ENCODE data around the gene ASPSCR1. TPM values are rescaled to one million over a fixed set of nuclear protein-coding genes. Genes with fewer than 3 reads are reported as not detected.

The ASPSCR1 gene
- total and polyA plus RNA-seq, 2 of the 13 experiments (the other 11 are each of a cell fraction or from before 2014, with no cell fraction given): 274 to 314 TPM

GRCh38 chr17:82023447-82024241 is 46.2 kb downstream of the ASPSCR1 start (continued):
- no peak for TF ChIP-seq CERS6 (CRISPR knock-in tag; IDR thresholded peaks at IDR 0.05)
- TF ChIP-seq ZNF556 (CRISPR knock-in tag; IDR thresholded peaks at IDR 0.05; ENCODE audit: borderline replicate concordance): no peak
- TF ChIP-seq SMAD9 (CRISPR knock-in tag; IDR thresholded peaks at IDR 0.05): 0 out of 2 replicates have a peak, but pooled peaks have one; percentile 11
- no peak for TF ChIP-seq PBX2 (CRISPR knock-in tag; IDR thresholded peaks at IDR 0.05)
- no peak for TF ChIP-seq RNF219 (CRISPR knock-in tag; IDR thresholded peaks at IDR 0.05)
- no peak for TF ChIP-seq DDIT3 (CRISPR knock-in tag; IDR thresholded peaks at IDR 0.05)
- TF ChIP-seq SSRP1 (CRISPR knock-in tag; IDR thresholded peaks at IDR 0.05): peak; percentile 58; the same call in 1 of the 2 replicates
- no peak for TF ChIP-seq KLF15 (CRISPR knock-in tag; IDR thresholded peaks at IDR 0.05; ENCODE audit: borderline replicate concordance)
- no peak for TF ChIP-seq ZNF33A (CRISPR knock-in tag; IDR thresholded peaks at IDR 0.05; ENCODE audit: borderline replicate concordance)
- no peak for TF ChIP-seq HNRNPH1 (optimal IDR thresholded peaks at IDR 0.05; ENCODE audit: low read depth, low read length)
- 0 out of 2 replicates have a peak, but pooled peaks have one; percentile 72 for TF ChIP-seq GZF1 (CRISPR knock-in tag; IDR thresholded peaks at IDR 0.05)
- TF ChIP-seq ZNF331 (CRISPR knock-in tag; IDR thresholded peaks at IDR 0.05): 0 out of 2 replicates have a peak, but pooled peaks have one; percentile 4
- no peak for TF ChIP-seq GMEB2 (CRISPR knock-in tag; IDR thresholded peaks at IDR 0.05; ENCODE audit: low read depth)
- peak; percentile 45; the same call in 1 of the 2 replicates for TF ChIP-seq ZNF746 (CRISPR knock-in tag; IDR thresholded peaks at IDR 0.05)
- no peak for TF ChIP-seq RFX1 (IDR thresholded peaks at IDR 0.05)
- TF ChIP-seq NR2C2 (CRISPR knock-in tag; IDR thresholded peaks at IDR 0.05; ENCODE audit: borderline replicate concordance): no peak; the same call in 1 of the 2 replicates
- no peak for TF ChIP-seq ZBTB39 (CRISPR knock-in tag; IDR thresholded peaks at IDR 0.05)
- TF ChIP-seq NFYC (CRISPR knock-in tag; IDR thresholded peaks at IDR 0.05): no peak; the same call in 1 of the 2 replicates
- no peak for TF ChIP-seq TP53 (CRISPR knock-in tag; conservative IDR thresholded peaks at IDR 0.05)
- TF ChIP-seq ZNF660 (CRISPR knock-in tag; IDR thresholded peaks at IDR 0.05; ENCODE audit: borderline replicate concordance, low read depth): no peak
- TF ChIP-seq TCF7 (IDR thresholded peaks at IDR 0.05; ENCODE audit: low read depth): no peak
- no peak for TF ChIP-seq ZBTB7B (CRISPR knock-in tag; IDR thresholded peaks at IDR 0.05)
